GM12872 (cell line): ENCODE data around the gene AHSG.

ENCODE experiments used
- CTCF ChIP-seq: IDR thresholded peaks from 3 replicates; pipeline ENCODE4 v1.5.1; 2011; ENCODE audit warnings: low read depth, mild to moderate bottlenecking, low read length, moderate library complexity; ENCODE audit not compliant: insufficient read depth

AHSG gene

DNA sequence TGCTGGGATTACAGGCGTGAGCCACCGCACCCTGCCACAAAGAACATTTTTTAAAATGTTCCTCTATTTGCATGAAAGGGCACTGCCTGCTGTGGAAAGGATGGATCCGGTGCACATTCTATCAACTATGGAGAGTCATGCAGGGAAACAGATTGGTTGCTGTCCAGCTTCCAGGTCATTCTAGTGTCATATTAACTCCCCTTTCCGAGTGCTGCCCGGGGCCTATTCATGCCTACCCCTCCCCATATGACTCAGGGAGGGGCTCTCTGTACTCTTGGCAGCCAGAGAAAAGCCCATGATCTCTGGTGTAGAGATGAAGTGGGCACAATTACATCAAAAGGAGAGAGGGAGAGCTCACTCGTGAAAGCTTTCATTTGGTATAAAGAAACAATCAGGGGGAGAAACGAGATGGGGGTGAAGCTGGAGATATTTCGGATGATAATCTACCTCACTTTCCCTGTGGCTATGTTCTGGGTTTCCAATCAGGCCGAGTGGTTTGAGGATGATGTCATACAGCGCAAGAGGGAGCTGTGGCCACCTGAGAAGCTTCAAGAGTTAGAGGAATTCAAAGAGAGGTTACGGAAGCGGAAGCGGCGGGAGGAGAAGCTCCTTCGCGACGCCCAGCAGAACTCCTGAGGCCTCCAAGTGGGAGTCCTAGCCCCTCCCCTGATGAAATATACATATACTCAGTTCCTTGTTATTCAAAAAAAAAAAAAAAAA, 16.1 kb upstream of the AHSG start:
- TF ChIP-seq CTCF = no peak

- TF ChIP-seq CTCF = no peak
Measured at GRCh38 chr3:186598108-186598784, 14.6 kb upstream of the AHSG start.

GRCh38 chr3:186598794-186599141, 14.1 kb upstream of the AHSG start:
- TF ChIP-seq CTCF = no peak

DNA sequence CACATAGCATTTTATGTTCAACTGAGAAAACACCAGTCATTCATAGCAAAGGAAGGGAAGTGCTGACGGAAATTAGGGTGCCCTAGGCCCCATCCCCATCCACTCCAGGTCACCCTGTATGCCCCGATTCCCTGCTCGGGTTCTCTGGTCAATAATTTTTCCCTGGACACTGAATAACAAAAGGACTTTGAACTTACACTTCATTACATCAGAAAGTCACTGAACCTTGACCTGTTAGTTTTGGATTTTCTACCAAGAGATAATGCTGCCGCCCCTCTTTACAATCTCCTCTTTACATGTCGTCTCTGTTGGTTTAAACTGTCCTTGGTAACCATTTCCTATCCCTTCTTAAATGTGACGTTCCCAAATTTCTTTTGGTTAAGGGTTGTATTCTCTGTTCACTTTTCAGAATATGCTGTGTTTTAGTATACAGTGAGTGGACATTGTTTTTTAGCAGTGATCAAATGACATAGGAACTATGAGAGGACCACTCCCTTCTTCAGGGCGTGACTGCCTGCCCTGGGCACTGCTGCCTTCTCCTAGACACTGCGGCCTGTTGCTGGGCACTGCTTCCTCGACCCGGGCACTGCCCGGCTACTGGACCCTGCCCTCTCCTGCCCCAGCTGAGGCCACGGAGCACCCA, 13.6 kb upstream of the AHSG start:
- TF ChIP-seq CTCF = no peak

DNA sequence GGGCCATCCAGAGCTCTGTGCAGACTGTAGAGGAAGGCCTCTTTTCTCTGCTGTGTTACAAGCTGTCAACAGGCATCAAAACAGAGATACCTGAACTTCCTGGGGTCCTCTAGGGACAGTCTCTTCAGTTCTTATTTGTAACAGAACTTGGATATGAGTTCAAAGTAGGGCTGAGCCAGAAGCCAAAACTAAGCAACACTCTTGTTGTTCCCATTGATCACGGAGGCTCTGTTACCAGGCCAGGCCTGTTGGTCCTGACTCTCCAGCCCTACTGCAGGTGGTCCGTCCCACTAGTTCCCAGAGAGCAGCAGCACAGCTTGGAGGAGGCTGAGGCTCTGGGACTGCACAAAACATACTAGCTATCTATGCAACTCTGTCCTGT, 13.1 kb upstream of the AHSG start:
- TF ChIP-seq CTCF = no peak

- no peak for TF ChIP-seq CTCF
Measured at GRCh38 chr3:186600896-186601295, 12.0 kb upstream of the AHSG start.

- TF ChIP-seq CTCF = no peak
Measured at GRCh38 chr3:186603159-186603558, 9.7 kb upstream of the AHSG start.
